Measurements from ENCODE around the gene FCRL6.

FCRL6 gene

GRCh38 chr1:159786465-159786864 is 15.7 kb upstream of the FCRL6 start:
- no peak for DNase-seq (ENCODE audit: low spot score)
- Mint-ChIP-seq H3K27me3 (ENCODE audit: low read depth) (peaks cover 6% of the 10 kb centered on the region), H3K4me1 (ENCODE audit: low read depth) (peaks cover 11% of the 10 kb centered on the region), H3K4me3 (no peak overlapping the region), H3K9me3 (no peaks in the 10 kb centered on the region), H3K27ac (no peak overlapping the region), H3K36me3 (ENCODE audit: low read depth) (no peaks in the 10 kb centered on the region)

- no peak overlapping the region for H3K4me3 Mint-ChIP-seq
- DNase-seq (ENCODE audit: low spot score), result no peak
- H3K36me3 Mint-ChIP-seq (ENCODE audit: low read depth), result no peaks in the 10 kb centered on the region
- H3K9me3 Mint-ChIP-seq, result no peaks in the 10 kb centered on the region
- no peak overlapping the region for H3K27ac Mint-ChIP-seq
- peaks cover 7% of the 10 kb centered on the region for H3K4me1 Mint-ChIP-seq (ENCODE audit: low read depth)
- peaks cover 6% of the 10 kb centered on the region for H3K27me3 Mint-ChIP-seq (ENCODE audit: low read depth)
Observed at GRCh38 chr1:159786966-159787365, 15.2 kb upstream of the FCRL6 start.

- H3K27ac Mint-ChIP-seq, result no peak overlapping the region
- no peak for DNase-seq (ENCODE audit: low spot score)
- H3K4me3 Mint-ChIP-seq, result no peak overlapping the region
- H3K9me3 Mint-ChIP-seq, result no peaks in the 10 kb centered on the region
- no peaks in the 10 kb centered on the region for H3K36me3 Mint-ChIP-seq (ENCODE audit: low read depth)
- H3K27me3 Mint-ChIP-seq (ENCODE audit: low read depth), result peaks cover 11% of the 10 kb centered on the region
- peaks cover 5% of the 10 kb centered on the region for H3K4me1 Mint-ChIP-seq (ENCODE audit: low read depth)
Observed at GRCh38 chr1:159790237-159790917, 11.8 kb upstream of the FCRL6 start.

- peaks cover 11% of the 10 kb centered on the region for H3K27me3 Mint-ChIP-seq (ENCODE audit: low read depth)
- H3K4me1 Mint-ChIP-seq (ENCODE audit: low read depth), result peaks cover 2% of the 10 kb centered on the region
- H3K27ac Mint-ChIP-seq, result no peak overlapping the region
- no peaks in the 10 kb centered on the region for H3K36me3 Mint-ChIP-seq (ENCODE audit: low read depth)
- no peak overlapping the region for H3K4me3 Mint-ChIP-seq
- DNase-seq (ENCODE audit: low spot score), result no peak
- H3K9me3 Mint-ChIP-seq, result no peaks in the 10 kb centered on the region
Observed at GRCh38 chr1:159791031-159791430, 11.1 kb upstream of the FCRL6 start.

GRCh38 chr1:159791461-159791860 is 10.7 kb upstream of the FCRL6 start:
- peaks cover 2% of the 10 kb centered on the region for H3K4me1 Mint-ChIP-seq (ENCODE audit: low read depth)
- H3K36me3 Mint-ChIP-seq (ENCODE audit: low read depth), result no peaks in the 10 kb centered on the region
- peaks cover 13% of the 10 kb centered on the region for H3K27me3 Mint-ChIP-seq (ENCODE audit: low read depth)
- H3K4me3 Mint-ChIP-seq, result no peak overlapping the region
- H3K9me3 Mint-ChIP-seq, result no peaks in the 10 kb centered on the region
- H3K27ac Mint-ChIP-seq, result no peak overlapping the region
- DNase-seq (ENCODE audit: low spot score), result no peak

GRCh38 chr1:159795534-159795933 is 6.6 kb upstream of the FCRL6 start:
- no peaks in the 10 kb centered on the region for H3K9me3 Mint-ChIP-seq
- DNase-seq (ENCODE audit: low spot score), result no peak
- no peak overlapping the region for H3K4me3 Mint-ChIP-seq
- H3K36me3 Mint-ChIP-seq (ENCODE audit: low read depth), result no peaks in the 10 kb centered on the region
- peaks cover 10% of the 10 kb centered on the region for H3K4me1 Mint-ChIP-seq (ENCODE audit: low read depth)
- H3K27me3 Mint-ChIP-seq (ENCODE audit: low read depth), result peaks cover 31% of the 10 kb centered on the region
- H3K27ac Mint-ChIP-seq, result no peak overlapping the region

GRCh38 chr1:159798893-159799292 is 3.3 kb upstream of the FCRL6 start:
- Mint-ChIP-seq H3K27ac (no peak overlapping the region), H3K4me1 (ENCODE audit: low read depth) (peaks cover 12% of the 10 kb centered on the region)

GRCh38 chr1:159799446-159799985 is 2.6 kb upstream of the FCRL6 start:
- Mint-ChIP-seq H3K27me3 (ENCODE audit: low read depth) (peaks cover 46% of the 10 kb centered on the region), H3K4me3 (no peak overlapping the region), H3K27ac (no peak overlapping the region), H3K36me3 (ENCODE audit: low read depth) (no peaks in the 10 kb centered on the region), H3K9me3 (no peaks in the 10 kb centered on the region), H3K4me1 (ENCODE audit: low read depth) (peaks cover 12% of the 10 kb centered on the region)
- no peak for DNase-seq (ENCODE audit: low spot score)

More at GRCh38 chr1:159798893-159799292, 3.3 kb upstream of the FCRL6 start:
- no peaks in the 10 kb centered on the region for H3K36me3 Mint-ChIP-seq (ENCODE audit: low read depth)
- H3K27me3 Mint-ChIP-seq (ENCODE audit: low read depth), result peaks cover 41% of the 10 kb centered on the region
- H3K9me3 Mint-ChIP-seq, result no peaks in the 10 kb centered on the region
- no peak for DNase-seq (ENCODE audit: low spot score)
- H3K4me3 Mint-ChIP-seq, result no peak overlapping the region

GRCh38 chr1:159800177-159800930 is 1.8 kb upstream of the FCRL6 start:
- Mint-ChIP-seq H3K27me3 (ENCODE audit: low read depth) (peaks cover 51% of the 10 kb centered on the region), H3K4me3 (peak overlapping the region; percentile 11), H3K4me1 (ENCODE audit: low read depth) (peaks cover 12% of the 10 kb centered on the region), H3K9me3 (no peaks in the 10 kb centered on the region), H3K27ac (no peak overlapping the region), H3K36me3 (ENCODE audit: low read depth) (no peaks in the 10 kb centered on the region)
- no peak for DNase-seq (ENCODE audit: low spot score)

- no peaks in the 10 kb centered on the region for H3K36me3 Mint-ChIP-seq (ENCODE audit: low read depth)
- no peak overlapping the region for H3K27ac Mint-ChIP-seq
- peaks cover 12% of the 10 kb centered on the region for H3K4me1 Mint-ChIP-seq (ENCODE audit: low read depth)
- no peaks in the 10 kb centered on the region for H3K9me3 Mint-ChIP-seq
- peaks cover 49% of the 10 kb centered on the region for H3K27me3 Mint-ChIP-seq (ENCODE audit: low read depth)
- H3K4me3 Mint-ChIP-seq, result no peak overlapping the region
- no peak for DNase-seq (ENCODE audit: low spot score)
Observed at GRCh38 chr1:159803956-159804689, 2.0 kb downstream of the FCRL6 start.

GRCh38 chr1:159804924-159805323 is 2.8 kb downstream of the FCRL6 start:
- H3K9me3 Mint-ChIP-seq, result no peaks in the 10 kb centered on the region
- H3K4me1 Mint-ChIP-seq (ENCODE audit: low read depth), result peaks cover 10% of the 10 kb centered on the region
- no peak for DNase-seq (ENCODE audit: low spot score)
- no peak overlapping the region for H3K27ac Mint-ChIP-seq
- peaks cover 47% of the 10 kb centered on the region for H3K27me3 Mint-ChIP-seq (ENCODE audit: low read depth)
- H3K4me3 Mint-ChIP-seq, result no peak overlapping the region
- H3K36me3 Mint-ChIP-seq (ENCODE audit: low read depth), result no peaks in the 10 kb centered on the region

- Mint-ChIP-seq H3K27me3 (ENCODE audit: low read depth) (peaks cover 30% of the 10 kb centered on the region), H3K27ac (no peak overlapping the region), H3K4me3 (no peak overlapping the region), H3K9me3 (no peaks in the 10 kb centered on the region), H3K4me1 (ENCODE audit: low read depth) (no peaks in the 10 kb centered on the region), H3K36me3 (ENCODE audit: low read depth) (no peaks in the 10 kb centered on the region)
- DNase-seq (ENCODE audit: low spot score), result no peak
Observed at GRCh38 chr1:159815926-159816325, 13.8 kb downstream of the FCRL6 start.

GRCh38 chr1:159817276-159818041 is 15.3 kb downstream of the FCRL6 start:
- Mint-ChIP-seq H3K4me3 (no peak overlapping the region), H3K9me3 (no peaks in the 10 kb centered on the region), H3K4me1 (ENCODE audit: low read depth) (no peaks in the 10 kb centered on the region), H3K27ac (no peak overlapping the region), H3K27me3 (ENCODE audit: low read depth) (peaks cover 30% of the 10 kb centered on the region), H3K36me3 (ENCODE audit: low read depth) (no peaks in the 10 kb centered on the region)
- no peak for DNase-seq (ENCODE audit: low spot score)
